ENCODE data around the gene CXCL13. TPM values are rescaled to one million over a fixed set of nuclear protein-coding genes. Genes with fewer than 3 reads are reported as not detected.
"Not testable (repeated sequence)": the region's sequence is repeated elsewhere in the genome, so short reads cannot be mapped to it uniquely, and the experiment has no call there.

The CXCL13 gene
- total RNA-seq, 4 donors from 2014 or later = 0.34 TPM; not detected in 3

DNA sequence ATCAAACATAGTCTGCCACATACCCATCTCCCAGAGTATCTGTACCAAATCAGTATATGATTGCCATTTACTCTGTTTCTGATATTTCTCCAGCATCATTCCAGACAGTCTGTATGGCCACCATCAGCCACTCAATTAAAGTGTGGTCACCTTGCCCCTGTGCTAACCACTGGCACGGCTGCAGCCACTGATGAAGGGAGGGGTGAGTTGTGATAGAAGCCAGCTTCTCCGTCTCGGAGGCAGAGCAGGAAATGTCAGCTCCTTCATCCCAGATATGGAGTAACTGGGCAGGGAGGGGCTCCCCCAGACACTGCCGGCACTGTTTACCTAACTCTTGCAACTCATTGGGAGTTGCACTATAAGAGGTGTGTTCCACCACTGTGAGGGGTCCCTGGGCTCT lies 30.3 kb downstream of the CXCL13 start:
- 74 to 85% methylated on average over 3 to 4 of the region's 4 CpGs for WGBS, 2 donors
- intact Hi-C loops (cut with DNase I; ENCODE audit: low total_unique reads) = no loop called here
- no peak for DNase-seq (ENCODE audit: low spot score in 2 of 2)
- TF ChIP-seq, protein P1, sequence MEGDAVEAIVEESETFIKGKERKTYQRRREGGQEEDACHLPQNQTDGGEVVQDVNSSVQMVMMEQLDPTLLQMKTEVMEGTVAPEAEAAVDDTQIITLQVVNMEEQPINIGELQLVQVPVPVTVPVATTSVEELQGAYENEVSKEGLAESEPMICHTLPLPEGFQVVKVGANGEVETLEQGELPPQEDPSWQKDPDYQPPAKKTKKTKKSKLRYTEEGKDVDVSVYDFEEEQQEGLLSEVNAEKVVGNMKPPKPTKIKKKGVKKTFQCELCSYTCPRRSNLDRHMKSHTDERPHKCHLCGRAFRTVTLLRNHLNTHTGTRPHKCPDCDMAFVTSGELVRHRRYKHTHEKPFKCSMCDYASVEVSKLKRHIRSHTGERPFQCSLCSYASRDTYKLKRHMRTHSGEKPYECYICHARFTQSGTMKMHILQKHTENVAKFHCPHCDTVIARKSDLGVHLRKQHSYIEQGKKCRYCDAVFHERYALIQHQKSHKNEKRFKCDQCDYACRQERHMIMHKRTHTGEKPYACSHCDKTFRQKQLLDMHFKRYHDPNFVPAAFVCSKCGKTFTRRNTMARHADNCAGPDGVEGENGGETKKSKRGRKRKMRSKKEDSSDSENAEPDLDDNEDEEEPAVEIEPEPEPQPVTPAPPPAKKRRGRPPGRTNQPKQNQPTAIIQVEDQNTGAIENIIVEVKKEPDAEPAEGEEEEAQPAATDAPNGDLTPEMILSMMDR (IDR thresholded peaks at IDR 0.05) = no peak
- no peak for TF ChIP-seq POLR2A (IDR thresholded peaks at IDR 0.05)
- H3K4me3 ChIP-seq (ENCODE audit: low read depth, poor library complexity, severe bottlenecking) = no peak overlapping the region

DNA sequence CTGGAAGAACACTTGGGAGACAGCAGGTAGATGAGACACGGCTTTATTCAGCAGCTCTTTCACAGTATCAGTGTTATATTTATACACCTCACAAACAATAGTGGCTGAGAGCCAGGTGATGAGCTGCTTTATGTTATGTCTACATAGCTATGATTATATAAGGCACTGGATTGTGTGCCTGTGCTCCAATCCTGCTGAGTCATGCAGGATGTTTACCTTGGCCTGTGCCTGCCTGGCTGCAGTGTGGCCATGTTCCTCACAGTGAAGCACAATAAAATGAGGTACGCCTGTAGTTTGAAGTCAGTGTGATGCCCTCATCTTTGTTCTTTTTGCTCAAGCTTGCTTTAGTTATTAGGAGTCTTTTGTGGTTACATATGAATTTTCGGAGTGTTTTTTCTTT lies 31.3 kb downstream of the CXCL13 start:
- intact Hi-C loops (cut with DNase I; ENCODE audit: low total_unique reads) = no loop called here
- no peak overlapping the region for H3K4me3 ChIP-seq (ENCODE audit: low read depth, poor library complexity, severe bottlenecking)
- TF ChIP-seq, protein P1 (IDR thresholded peaks at IDR 0.05) = no peak
- no peak for TF ChIP-seq POLR2A (IDR thresholded peaks at IDR 0.05)
- WGBS, 2 donors = 67 to 76% methylated on average over 3 of the region's 3 CpGs
- DNase-seq (ENCODE audit: low spot score in 2 of 2) = no peak

DNA sequence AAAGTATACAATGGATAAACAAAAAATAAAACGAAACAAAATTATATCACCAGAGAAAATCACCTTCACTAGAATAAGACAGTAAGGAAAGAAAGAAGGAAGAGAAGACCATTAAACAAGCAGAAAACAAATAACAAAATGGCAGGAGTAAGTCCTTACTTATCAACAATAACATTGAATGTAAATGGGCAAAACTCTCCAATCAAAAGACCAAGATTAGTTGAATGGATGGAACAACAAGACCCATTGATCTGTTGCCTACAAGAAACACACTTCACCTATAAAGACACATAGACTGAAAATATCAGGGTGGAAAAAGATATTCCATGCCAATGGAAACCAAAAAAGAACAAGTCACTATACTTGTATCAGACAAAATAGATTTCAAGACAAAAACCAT lies 38.4 kb downstream of the CXCL13 start:
- DNase-seq (ENCODE audit: low spot score in 2 of 2); intact Hi-C loops (cut with DNase I; ENCODE audit: low total_unique reads); H3K4me3 ChIP-seq (ENCODE audit: low read depth, poor library complexity, severe bottlenecking): not testable (repeated sequence)
- 89 to 93% methylated on average over 1 of the region's 1 CpG for WGBS, 2 donors

DNA sequence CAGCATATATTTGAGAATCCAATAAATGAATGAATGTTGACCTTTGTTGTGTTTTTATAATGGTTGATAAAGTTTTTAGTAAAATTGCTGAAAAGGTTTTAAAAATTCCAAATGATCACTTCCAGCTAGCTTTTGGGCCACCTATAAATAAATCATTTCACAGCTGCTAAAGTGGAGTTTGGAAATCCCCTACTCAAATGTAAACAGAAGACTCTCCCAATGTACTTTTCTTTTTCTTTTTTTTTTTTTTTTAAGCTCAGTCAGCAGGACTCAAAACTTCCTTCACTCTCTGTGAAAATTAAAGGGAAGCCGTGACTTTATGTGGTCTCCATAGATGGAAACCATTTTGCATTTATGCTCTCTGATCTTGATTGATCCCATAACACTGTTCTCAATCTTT lies 45.2 kb downstream of the CXCL13 start:
- TF ChIP-seq, protein P1 (IDR thresholded peaks at IDR 0.05) = no peak
- no peak for TF ChIP-seq POLR2A (IDR thresholded peaks at IDR 0.05)
- 64 to 80% methylated on average over 1 of the region's 1 CpG for WGBS, 2 donors
- intact Hi-C loops (cut with DNase I; ENCODE audit: low total_unique reads) = no loop called here
- H3K4me3 ChIP-seq (ENCODE audit: low read depth, poor library complexity, severe bottlenecking) = no peak overlapping the region
- DNase-seq (ENCODE audit: low spot score in 2 of 2) = no peak

DNA sequence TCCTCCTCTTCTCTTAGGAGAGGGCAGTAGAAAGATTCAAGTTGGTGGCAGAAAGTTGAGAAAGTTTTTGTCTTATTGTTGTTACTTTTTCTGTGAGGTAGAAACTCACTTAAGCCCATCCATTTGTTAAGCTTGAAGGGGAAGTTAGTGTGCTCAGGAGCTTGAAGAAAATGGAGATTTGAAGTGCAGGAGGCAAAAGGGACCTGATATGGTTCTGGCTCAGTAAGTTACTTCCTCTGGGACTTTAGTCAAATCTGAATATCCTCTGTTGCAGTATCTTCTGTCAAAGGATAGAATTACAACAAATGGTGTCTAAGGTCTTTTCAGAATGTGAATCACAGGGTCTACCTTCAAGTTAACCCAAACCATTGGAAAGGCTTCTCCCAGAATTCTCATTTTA lies 46.2 kb downstream of the CXCL13 start:
- intact Hi-C loops (cut with DNase I; ENCODE audit: low total_unique reads) = no loop called here
- H3K4me3 ChIP-seq (ENCODE audit: low read depth, poor library complexity, severe bottlenecking) = no peak overlapping the region
- TF ChIP-seq, protein P1 (IDR thresholded peaks at IDR 0.05) = no peak
- no peak for TF ChIP-seq POLR2A (IDR thresholded peaks at IDR 0.05)
- DNase-seq (ENCODE audit: low spot score in 2 of 2) = no peak

DNA sequence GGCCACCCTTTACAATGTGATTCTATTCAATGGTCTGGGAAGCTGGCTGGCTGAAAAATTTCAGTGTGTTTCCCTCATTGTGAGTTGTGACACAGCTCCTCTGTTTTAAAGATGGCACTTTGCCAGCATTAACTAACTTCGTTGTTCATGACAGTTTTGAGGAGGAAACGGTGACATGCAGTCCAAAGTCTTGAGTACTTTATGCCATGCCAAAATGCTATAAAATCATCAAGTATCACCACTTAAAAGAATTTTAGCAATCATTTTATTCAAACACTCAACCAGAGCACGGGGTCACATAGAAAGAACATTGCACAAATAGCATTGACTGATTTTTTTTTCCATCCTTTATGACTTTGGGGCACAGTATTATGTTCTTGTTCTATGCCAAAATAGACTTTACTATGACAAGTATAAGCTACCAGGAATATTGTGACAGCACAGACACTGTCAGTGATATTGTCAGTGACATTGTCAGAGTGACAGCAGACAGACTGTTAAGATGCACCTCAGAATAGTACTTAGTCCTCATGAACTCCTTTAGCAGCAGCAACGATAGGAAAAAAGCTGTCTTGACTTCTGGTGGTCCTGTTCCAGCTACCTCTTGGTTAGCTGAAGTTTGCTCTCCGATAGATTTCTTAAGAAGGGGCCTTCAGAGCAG lies 46.7 kb downstream of the CXCL13 start:
- no peak overlapping the region for H3K4me3 ChIP-seq (ENCODE audit: low read depth, poor library complexity, severe bottlenecking)
- intact Hi-C loops (cut with DNase I; ENCODE audit: low total_unique reads) = no loop called here
- no peak for DNase-seq (ENCODE audit: low spot score in 2 of 2)
- WGBS, 2 donors = 45% methylated on average over 5 of the region's 5 CpGs
- no peak for TF ChIP-seq POLR2A (IDR thresholded peaks at IDR 0.05)
- TF ChIP-seq, protein P1 (IDR thresholded peaks at IDR 0.05) = no peak

Measured in lower leg skin (tissue), 4 donors.